PC-3 (cell line): ENCODE data around the gene MACROD2. TPM values are rescaled to one million over a fixed set of nuclear protein-coding genes. Genes with fewer than 3 reads are reported as not detected.
A peak's percentile ranks its signal among the peaks of the same experiment; 100 is the strongest.

Experiments used
- ATAC-seq: fragments of 200-7000 bp; cut with Tn5 transposase; 2 replicates; pipeline ENCODE4 v1.9.1; 2020; ENCODE audit warnings: mild to moderate bottlenecking, moderate library complexity
- BruUV-seq: library from RNA; stranded (reverse); fragments of 400-500 nt; replicated peaks from 2 replicates; lab custom pipeline; 2021; lab: Mats Ljungman, UMichigan
- CTCF ChIA-PET: fragments of 300-600 bp; sonication (Branson Sonifier 250); formaldehyde crosslinking; loops from one replicate; lab custom pipeline; 2022; ENCODE audit warnings: antibody characterized with exemption; lab: Charles Lee
- POLR2A ChIA-PET: fragments of 300-600 bp; sonication (Branson Sonifier 250); formaldehyde crosslinking; loops from one replicate; lab custom pipeline; 2022; ENCODE audit warnings: antibody characterized with exemption; ENCODE audit not compliant: unreplicated experiment; lab: Charles Lee
- DNase-seq: peaks from one replicate; pipeline ENCODE4 v3.0.0-alpha.2; 2015
- H2AFZ ChIP-seq: fragments of 300-600 bp; sonication (generic); 2 replicates; pipeline ENCODE4 v1.6.0; 2016; ENCODE audit warnings: antibody characterized with exemption, low read length
- H3F3A ChIP-seq: fragments of 300-600 bp; sonication (generic); one replicate; pipeline ENCODE4 v1.6.0; 2017; ENCODE audit warnings: antibody characterized with exemption, low read length, control low read depth, mild to moderate bottlenecking; ENCODE audit not compliant: unreplicated experiment
- H3K27ac ChIP-seq: fragments of 300-600 bp; sonication (generic); 2 replicates; pipeline ENCODE4 v1.5.1; 2016; ENCODE audit warnings: mild to moderate bottlenecking, low read length
- H3K27me3 ChIP-seq: fragments of 300-600 bp; sonication (generic); 2 replicates; pipeline ENCODE4 v1.6.1; 2016; ENCODE audit warnings: low read length, mixed read lengths
- H3K36me3 ChIP-seq: fragments of 300-600 bp; sonication (generic); 2 replicates; pipeline ENCODE4 v1.6.1; 2016; ENCODE audit warnings: low read depth, mixed run types, low read length, mixed read lengths
- H3K4me1 ChIP-seq: fragments of 300-600 bp; sonication (generic); 2 replicates; pipeline ENCODE4 v1.5.1; 2016; ENCODE audit warnings: low read length; ENCODE audit not compliant: insufficient read depth
- H3K4me2 ChIP-seq: fragments of 300-600 bp; sonication (generic); 2 replicates; pipeline ENCODE4 v1.6.0; 2016; ENCODE audit warnings: low read length
- H3K4me3 ChIP-seq: fragments of 300-600 bp; sonication (generic); 2 replicates; pipeline ENCODE4 v1.5.1; 2016; ENCODE audit warnings: mild to moderate bottlenecking, low read length, mixed read lengths
- H3K79me2 ChIP-seq: fragments of 300-600 bp; sonication (generic); 2 replicates; pipeline ENCODE4 v1.6.1; 2017; ENCODE audit warnings: low read length, mixed read lengths
- H3K9ac ChIP-seq: fragments of 300-600 bp; sonication (generic); 2 replicates; pipeline ENCODE4 v1.6.0; 2016; ENCODE audit warnings: mild to moderate bottlenecking, low read length
- H3K9me2 ChIP-seq: fragments of 300-600 bp; sonication (generic); replicated peaks from 2 replicates; pipeline ENCODE4 v1.6.1; 2016; ENCODE audit warnings: mixed run types, low read length, mixed read lengths
- H3K9me3 ChIP-seq: fragments of 300-600 bp; sonication (generic); 2 replicates; pipeline ENCODE4 v1.6.1; 2016; ENCODE audit warnings: low read length, mixed read lengths
- H4K20me1 ChIP-seq: fragments of 300-600 bp; sonication (generic); 2 replicates; pipeline ENCODE4 v1.6.1; 2016; ENCODE audit warnings: low read length, mixed read lengths
- EZH2 ChIP-seq: fragments of 300-600 bp; sonication (generic); IDR thresholded peaks from one replicate; pipeline ENCODE4 v1.6.1; 2017; ENCODE audit warnings: antibody characterized with exemption, mild to moderate bottlenecking, low read length; ENCODE audit not compliant: unreplicated experiment
- EZH2phosphoT487 ChIP-seq: fragments of 300-600 bp; sonication (generic); IDR thresholded peaks from 2 replicates; pipeline ENCODE4 v1.6.1; 2018; ENCODE audit warnings: mild to moderate bottlenecking, antibody characterized with exemption, low read length, borderline replicate concordance
- intact Hi-C: fragments of 100-400 bp; cut with micrococcal nuclease; formaldehyde crosslinking; loops from 2 replicates; pipeline ENCODE4 v1.9.0; 2023
- total RNA-seq: library from RNA; depleted of rRNA; stranded (reverse); fragments of >200 nt; gene quantifications from 2 replicates; pipeline ENCODE4 v1.2.3, GENCODE V29; 2014
- TF ChIP-seq, protein P1 (sequence below): fragments of 300-600 bp; sonication (generic); conservative IDR thresholded peaks from 2 replicates; pipeline ENCODE4 v1.5.1; 2017; ENCODE audit warnings: antibody characterized with exemption, low read depth, mild to moderate bottlenecking, low read length

Gene MACROD2
- total RNA-seq, 1 experiment from 2014 or later = 3.1 TPM

GRCh38 chr20:14935285-14935684 lies 940.0 kb downstream of the MACROD2 start:
- Histone ChIP-seq H3K79me2 (no peaks in the 10 kb centered on the region), H3K9me2 (no peaks in the 10 kb centered on the region), H3K9me3 (peaks cover 9% of the 10 kb centered on the region; the same call in 1 of the 2 replicates), H3K9ac (no peak overlapping the region), H4K20me1 (no peaks in the 10 kb centered on the region), H3K27ac (no peak overlapping the region), H3K4me2 (no peak overlapping the region), H3K27me3 (no peaks in the 10 kb centered on the region), H2AFZ (no peak overlapping the region), H3K4me3 (no peak overlapping the region), H3K36me3 (no peaks in the 10 kb centered on the region; the same call in 1 of the 2 replicates), H3K4me1 (no peaks in the 10 kb centered on the region), H3F3A (no peaks in the 10 kb centered on the region)
- ATAC-seq (no peak), DNase-seq (no peak)
- CTCF ChIA-PET = no interaction called here
- POLR2A ChIA-PET = no interaction called here
- intact Hi-C loops = no loop called here
- no TSS peak for BruUV-seq
- no peak for TF ChIP-seq EZH2phosphoT487
- TF ChIP-seq, protein P1, sequence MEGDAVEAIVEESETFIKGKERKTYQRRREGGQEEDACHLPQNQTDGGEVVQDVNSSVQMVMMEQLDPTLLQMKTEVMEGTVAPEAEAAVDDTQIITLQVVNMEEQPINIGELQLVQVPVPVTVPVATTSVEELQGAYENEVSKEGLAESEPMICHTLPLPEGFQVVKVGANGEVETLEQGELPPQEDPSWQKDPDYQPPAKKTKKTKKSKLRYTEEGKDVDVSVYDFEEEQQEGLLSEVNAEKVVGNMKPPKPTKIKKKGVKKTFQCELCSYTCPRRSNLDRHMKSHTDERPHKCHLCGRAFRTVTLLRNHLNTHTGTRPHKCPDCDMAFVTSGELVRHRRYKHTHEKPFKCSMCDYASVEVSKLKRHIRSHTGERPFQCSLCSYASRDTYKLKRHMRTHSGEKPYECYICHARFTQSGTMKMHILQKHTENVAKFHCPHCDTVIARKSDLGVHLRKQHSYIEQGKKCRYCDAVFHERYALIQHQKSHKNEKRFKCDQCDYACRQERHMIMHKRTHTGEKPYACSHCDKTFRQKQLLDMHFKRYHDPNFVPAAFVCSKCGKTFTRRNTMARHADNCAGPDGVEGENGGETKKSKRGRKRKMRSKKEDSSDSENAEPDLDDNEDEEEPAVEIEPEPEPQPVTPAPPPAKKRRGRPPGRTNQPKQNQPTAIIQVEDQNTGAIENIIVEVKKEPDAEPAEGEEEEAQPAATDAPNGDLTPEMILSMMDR = no peak
- no peak for TF ChIP-seq EZH2

DNA sequence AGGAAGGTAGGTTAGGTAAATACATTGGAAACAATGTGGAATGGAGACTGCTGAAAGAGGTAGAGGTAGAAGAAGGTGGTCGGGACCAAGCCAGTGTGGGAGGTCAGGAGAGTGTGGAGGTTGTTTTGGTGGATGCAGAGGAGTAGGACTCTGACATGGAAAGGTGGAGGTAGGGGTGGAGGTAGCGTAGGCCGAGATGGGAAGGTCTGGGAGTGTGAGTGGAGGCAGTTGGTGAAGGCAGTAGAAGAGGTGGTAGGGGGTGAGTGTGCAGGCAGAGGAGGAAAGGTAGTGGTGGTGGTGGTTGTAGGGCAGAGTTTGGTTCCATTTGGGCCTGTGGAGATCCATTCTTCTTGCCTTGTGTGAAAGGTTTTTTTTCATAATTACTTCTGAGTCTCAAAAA lies 941.7 kb downstream of the MACROD2 start:
- no peak for DNase-seq
- intact Hi-C loops = no loop called here
- no peaks in the 10 kb centered on the region for H3K27me3 ChIP-seq
- no peaks in the 10 kb centered on the region for H3K4me1 ChIP-seq
- peaks cover 9% of the 10 kb centered on the region; the same call in 1 of the 2 replicates for H3K9me3 ChIP-seq
- H4K20me1 ChIP-seq = no peaks in the 10 kb centered on the region
- ATAC-seq = no peak
- H3K79me2 ChIP-seq = no peaks in the 10 kb centered on the region
- BruUV-seq = no TSS peak
- H3K4me2 ChIP-seq = no peak overlapping the region
- no peaks in the 10 kb centered on the region for H3F3A ChIP-seq
- no peak overlapping the region for H3K4me3 ChIP-seq
- no peak overlapping the region for H2AFZ ChIP-seq
- TF ChIP-seq EZH2phosphoT487 = no peak
- TF ChIP-seq, protein P1 = no peak
- TF ChIP-seq EZH2 = no peak
- H3K27ac ChIP-seq = no peak overlapping the region
- ChIA-PET CTCF (no interaction called here), POLR2A (no interaction called here)
- no peaks in the 10 kb centered on the region for H3K9me2 ChIP-seq
- no peaks in the 10 kb centered on the region; the same call in 1 of the 2 replicates for H3K36me3 ChIP-seq
- H3K9ac ChIP-seq = no peak overlapping the region

DNA sequence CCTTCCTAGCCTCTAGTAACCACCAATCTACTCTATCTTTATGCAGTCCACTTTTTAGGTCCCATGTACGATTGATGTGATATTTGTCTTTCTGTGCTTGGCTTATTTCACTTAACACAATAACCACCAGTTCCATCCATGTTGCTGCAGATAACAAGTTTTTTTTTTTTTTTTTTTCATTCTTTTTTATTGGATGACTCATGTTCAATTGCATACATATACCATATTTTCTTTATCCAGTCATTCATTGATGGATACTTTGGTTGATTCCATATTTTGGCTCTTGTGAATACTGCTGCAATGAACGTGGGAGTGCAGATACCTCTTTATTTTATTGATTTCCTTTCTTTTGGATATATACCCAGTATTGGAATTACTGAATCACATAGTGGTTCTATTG lies 942.5 kb downstream of the MACROD2 start:
- Histone ChIP-seq H3F3A (no peaks in the 10 kb centered on the region), H3K4me1 (no peaks in the 10 kb centered on the region), H2AFZ (no peak overlapping the region), H3K27me3 (no peaks in the 10 kb centered on the region), H3K27ac (no peak overlapping the region), H3K36me3 (no peaks in the 10 kb centered on the region; the same call in 1 of the 2 replicates), H3K9me2 (no peaks in the 10 kb centered on the region), H3K4me3 (no peak overlapping the region), H3K9me3 (peaks cover 9% of the 10 kb centered on the region; the same call in 1 of the 2 replicates), H3K4me2 (no peak overlapping the region), H4K20me1 (no peaks in the 10 kb centered on the region), H3K9ac (no peak overlapping the region), H3K79me2 (no peaks in the 10 kb centered on the region)
- CTCF ChIA-PET = no interaction called here
- TF ChIP-seq, protein P1 = no peak
- TF ChIP-seq EZH2phosphoT487 (no peak), EZH2 (no peak)
- no TSS peak for BruUV-seq
- intact Hi-C loops = no loop called here
- no peak for ATAC-seq
- peak; percentile 50 for DNase-seq
- POLR2A ChIA-PET = no interaction called here
